Fibroblast of lung (primary cell): Measurements from ENCODE around the gene INTS12.

Source experiments
- CTCF ChIP-seq, 2 donors: IDR thresholded peaks in 1 of 2; conservative IDR thresholded peaks in 1 of 2; 1 replicate in 1 of 2; 2 replicates in 1 of 2; pipeline ENCODE4 v1.5.1; 2011 to 2012; ENCODE audit warnings: low read length in 2 of 2, control low read depth in 1 of 2, inconsistent platforms in 1 of 2, low read depth in 1 of 2, mild to moderate bottlenecking in 1 of 2
- EZH2 ChIP-seq: IDR thresholded peaks from 2 replicates; pipeline ENCODE4 v1.5.1; 2012; ENCODE audit warnings: low read length, control low read depth, mild to moderate bottlenecking; ENCODE audit errors: missing control alignments

GRCh38 chr4:105659190-105659589, 49.3 kb downstream of the INTS12 start:
- TF ChIP-seq CTCF (conservative IDR thresholded peaks at IDR 0.05 in 1 of 2, IDR thresholded peaks at IDR 0.05 in 1 of 2; ENCODE audit: low read depth in 1 of 2, low read length in 2 of 2) (no peak), EZH2 (no peak)
